K562 (cell line): ENCODE measurements around the gene CLEC18A. TPM values are rescaled to one million over a fixed set of nuclear protein-coding genes. Genes with fewer than 3 reads are reported as not detected.

ENCODE experiments used
- ATAC-seq: fragments of 200-7000 bp; cut with Tn5 transposase; 3 replicates; pipeline ENCODE4 v1.9.1; 2020; ENCODE audit warnings: moderate library complexity
- BruUV-seq: library from RNA; stranded (reverse); fragments of 400-500 nt; replicated peaks from 2 replicates; lab custom pipeline; 2021; lab: Mats Ljungman, UMichigan
- CTCF ChIA-PET: fragments of 300-600 bp; formaldehyde crosslinking; extraction: SDS; loops from one replicate; lab custom pipeline; 2021; ENCODE audit warnings: low intra/inter-chr PET ratio; lab: Yijun Ruan, JAX
- POLR2A ChIA-PET: fragments of 300-600, 350-650 bp; sonication (Branson Sonifier 250); formaldehyde crosslinking; extraction: SDS; loops from one replicate; lab custom pipeline; 2021; ENCODE audit warnings: antibody characterized with exemption, inconsistent platforms; lab: Yijun Ruan, JAX
- DNase-seq, 4 experiments: peaks; one replicate each; pipeline versions ENCODE4 v3.0.0 to v3.0.0-alpha.2; 2011 to 2018; ENCODE audit warnings: low spot score in 3 of 4, mixed read lengths in 3 of 4; ENCODE audit errors: extremely low read depth in 1 of 4
- FAIRE-seq: peaks from 2 replicates; lab custom pipeline; 2011; peaks lifted over from hg19 to GRCh38; lab: Jason Lieb, UNC
- H2AFZ ChIP-seq: 2 replicates; pipeline ENCODE4 v1.6.0; 2011; ENCODE audit warnings: low read depth, low read length, control low read depth, inconsistent platforms
- H3K27ac ChIP-seq: fragments of 200-600 bp; 3 replicates; pipeline ENCODE4 v1.8.0; 2011; ENCODE audit warnings: low read depth, mild to moderate bottlenecking, control low read depth, inconsistent platforms, low read length, moderate library complexity, mixed read lengths; ENCODE audit errors: extremely low read depth
- H3K27me3 ChIP-seq, 2 experiments: fragments of 300-600 bp in 1 of 2; 2 replicates in 1 of 2; 3 replicates in 1 of 2; pipeline versions ENCODE4 v1.6.0 to v1.8.0; 2011; ENCODE audit warnings: inconsistent platforms in 2 of 2, low read length in 2 of 2, mild to moderate bottlenecking in 1 of 2, mixed read lengths in 1 of 2, moderate library complexity in 1 of 2; ENCODE audit not compliant: control insufficient read depth in 2 of 2, insufficient read depth in 2 of 2
- H3K36me3 ChIP-seq: fragments of 300-600 bp; 3 replicates; pipeline ENCODE4 v1.8.0; 2011; ENCODE audit warnings: mild to moderate bottlenecking, low read length, inconsistent platforms; ENCODE audit not compliant: control insufficient read depth, insufficient read depth
- H3K4me1 ChIP-seq, 2 experiments: fragments of 200-600 bp in 1 of 2; replicated peaks in 1 of 2; 2 replicates in 1 of 2; 3 replicates in 1 of 2; pipeline versions ENCODE4 v1.5.1 to v1.8.0; 2011; ENCODE audit warnings: inconsistent platforms in 2 of 2, low read length in 2 of 2, mild to moderate bottlenecking in 1 of 2, mixed read lengths in 1 of 2, moderate library complexity in 1 of 2; ENCODE audit not compliant: control insufficient read depth in 2 of 2, insufficient read depth in 2 of 2
- H3K4me2 ChIP-seq: 2 replicates; pipeline ENCODE4 v1.6.1; 2011; ENCODE audit warnings: low read length, control low read depth, inconsistent platforms, mixed read lengths; ENCODE audit not compliant: insufficient read depth
- H3K4me3 ChIP-seq: fragments of 200-600 bp; sonication (generic), shearing (Covaris generic); 2 replicates; pipeline ENCODE4 v1.5.1; 2016; ENCODE audit warnings: control low read depth, inconsistent platforms
- H3K79me2 ChIP-seq: fragments of 200-600 bp; 3 replicates; pipeline ENCODE4 v1.8.0; 2011; ENCODE audit warnings: low read length, inconsistent platforms; ENCODE audit not compliant: control insufficient read depth, insufficient read depth
- H3K9ac ChIP-seq, 2 experiments: 2 replicates each; pipeline versions ENCODE4 v1.6.0 to v1.6.1; 2011; ENCODE audit warnings: low read depth in 2 of 2, low read length in 2 of 2, control low read depth in 1 of 2, inconsistent platforms in 1 of 2, mild to moderate bottlenecking in 1 of 2, mixed read lengths in 1 of 2; ENCODE audit not compliant: insufficient read depth in 1 of 2
- H3K9me1 ChIP-seq: one replicate; pipeline ENCODE4 v1.6.0; 2011; ENCODE audit warnings: inconsistent platforms, mild to moderate bottlenecking, low read length, moderate library complexity; ENCODE audit not compliant: control insufficient read depth, insufficient read depth
- H3K9me3 ChIP-seq: replicated peaks from 2 replicates; pipeline ENCODE4 v1.5.1; 2011; ENCODE audit warnings: low read depth, low read length, inconsistent platforms; ENCODE audit not compliant: control insufficient read depth, insufficient read depth
- H4K20me1 ChIP-seq: replicated peaks from 2 replicates; pipeline ENCODE4 v1.6.1; 2011; ENCODE audit warnings: low read length, inconsistent platforms, mixed read lengths; ENCODE audit not compliant: control insufficient read depth, insufficient read depth
- E2F1 ChIP-seq: sonication (generic); formaldehyde crosslinking; IDR thresholded peaks from 2 replicates; pipeline ENCODE4 v1.8.1; 2023; ENCODE audit warnings: mild to moderate bottlenecking, missing genetic modification reagents, moderate library complexity
- ETS1 ChIP-seq: conservative IDR thresholded peaks from 2 replicates; pipeline ENCODE4 v1.6.1; 2011; ENCODE audit warnings: low read depth, mild to moderate bottlenecking, low read length; ENCODE audit not compliant: control insufficient read depth
- IFI16 ChIP-seq: fragments of 250-450 bp; sonication (Bioruptor Pico); IDR thresholded peaks from 2 replicates; pipeline ENCODE4 v2.1.2; 2022; ENCODE audit warnings: mild to moderate bottlenecking, inconsistent platforms
- MAFG ChIP-seq: fragments of 450-650 bp; conservative IDR thresholded peaks from 2 replicates; pipeline ENCODE4 v1.6.1; 2016; ENCODE audit warnings: missing genetic modification characterization, missing compliant biosample characterization
- NFE2 ChIP-seq: IDR thresholded peaks from 2 replicates; pipeline ENCODE4 v1.6.1; 2014; ENCODE audit warnings: antibody characterized with exemption, low read depth
- PHB ChIP-seq: fragments of 250-450 bp; sonication (Bioruptor Pico); IDR thresholded peaks from 2 replicates; pipeline ENCODE4 v1.5.0; 2021
- SAFB2 ChIP-seq: fragments of 200-400 bp; formaldehyde crosslinking; IDR thresholded peaks from 2 replicates; pipeline ENCODE4 v1.6.1; 2018; ENCODE audit warnings: borderline replicate concordance, low read length, low read depth, moderate library complexity; ENCODE audit not compliant: severe bottlenecking
- SIN3A ChIP-seq, 2 experiments: fragments of 150-350 bp in 1 of 2; IDR thresholded peaks; 2 replicates each; pipeline ENCODE4 v1.6.1; 2011 to 2016; ENCODE audit warnings: borderline replicate concordance in 2 of 2, low read depth in 2 of 2, low read length in 2 of 2, mild to moderate bottlenecking in 2 of 2, moderate library complexity in 2 of 2; ENCODE audit not compliant: control insufficient read depth in 1 of 2
- SRSF7 ChIP-seq: fragments of 200-400 bp; formaldehyde crosslinking; optimal IDR thresholded peaks from 2 replicates; pipeline ENCODE3; 2017; ENCODE audit warnings: mild to moderate bottlenecking, low read depth, low read length
- TRIM24 ChIP-seq, 2 experiments: fragments of 450-650 bp; IDR thresholded peaks; 2 replicates each; pipeline ENCODE4 v1.6.1; 2016
- ZFP1 ChIP-seq: fragments of 450-650 bp; formaldehyde crosslinking; IDR thresholded peaks from 2 replicates; pipeline ENCODE4 v1.4.0; 2020; ENCODE audit warnings: mild to moderate bottlenecking, mixed read lengths
- ZNF146 ChIP-seq: IDR thresholded peaks from one replicate; pipeline ENCODE4 v1.6.1; 2018; ENCODE audit warnings: missing compliant biosample characterization; ENCODE audit not compliant: unreplicated experiment
- ZNF436 ChIP-seq: fragments of 250-450, 450-650 bp; sonication (Bioruptor Pico); formaldehyde crosslinking; IDR thresholded peaks from 2 replicates; pipeline ENCODE4 v1.7.0; 2020; ENCODE audit warnings: mild to moderate bottlenecking
- ZNF583 ChIP-seq: fragments of 250-450 bp; sonication (Bioruptor Pico); IDR thresholded peaks from 2 replicates; pipeline ENCODE4 v1.4.0; 2020
- ZNF699 ChIP-seq: fragments of 250-450 bp; sonication (Bioruptor Pico); IDR thresholded peaks from 2 replicates; pipeline ENCODE4 v1.8.0; 2021; ENCODE audit warnings: mild to moderate bottlenecking, moderate library complexity; ENCODE audit not compliant: insufficient replicate concordance
- ZNF830 ChIP-seq: fragments of 250-450 bp; sonication (Bioruptor Pico); IDR thresholded peaks from 2 replicates; pipeline ENCODE4 v1.5.0; 2021; ENCODE audit warnings: mild to moderate bottlenecking
- WGBS: fragments of 100-300 bp; shearing (Covaris generic); methylation state at CpG from one replicate; pipeline ENCODE4 v1.1.6; 2016; ENCODE audit warnings: low coverage, mixed read lengths; ENCODE audit not compliant: insufficient coverage; ENCODE audit errors: missing lambda C conversion rate; 5-methylcytosine and 5-hydroxymethylcytosine counted together
- in situ Hi-C: fragments of 300-500 bp; cut with MboI; formaldehyde crosslinking; loops from 4 replicates; pipeline ENCODE4 v1.15.0; 2018; ENCODE audit warnings: inconsistent platforms, mixed read lengths
- intact Hi-C: fragments of 100-400 bp; cut with micrococcal nuclease; formaldehyde crosslinking; loops from 2 replicates; pipeline ENCODE4 v1.14.2; 2022
- polyA plus RNA-seq, 8 experiments: library from polyadenylated mRNA; depleted of rRNA in 4 of 8; stranded (reverse) in 5 of 8; unstranded in 3 of 8; fragments of >200 nt; fragmentation: Nextera tagmentation in 2 of 8; fragmentation: Illumina TruSeq in 1 of 8; extraction: Ambion mirVana in 2 of 8; extraction: Trizol in 1 of 8; gene quantifications; 2 replicates each; pipeline versions ENCODE4 v1.2.1 to v1.2.3, GENCODE V29; 2011 to 2014; ENCODE audit warnings: inconsistent platforms in 1 of 8, missing spikeins in 1 of 8
- total RNA-seq, 7 experiments: library from RNA; depleted of rRNA in 6 of 7; stranded (reverse); fragments of >200 nt in 6 of 7; fragmentation: Illumina TruSeq in 2 of 7; extraction: Trizol in 2 of 7; gene quantifications; 2 replicates each; pipeline versions ENCODE4 v1.2.1 to v1.2.3, GENCODE V29; 2011 to 2021; ENCODE audit warnings: low replicate concordance in 1 of 7
- TF ChIP-seq, protein P1 (sequence below): fragments of 450-650 bp; formaldehyde crosslinking; IDR thresholded peaks from 2 replicates; pipeline ENCODE4 v1.4.0; 2020; ENCODE audit warnings: mild to moderate bottlenecking, moderate library complexity
- TF ChIP-seq, protein P2 (sequence below): sonication (generic); formaldehyde crosslinking; IDR thresholded peaks from 2 replicates; pipeline ENCODE4 v1.5.0; 2020; ENCODE audit warnings: missing genetic modification reagents

The CLEC18A gene
- total and polyA plus RNA-seq, 9 of the 15 experiments (the other 6 are each of a cell fraction or from before 2014, with no cell fraction given) = 0.08 to 0.33 (median 0.23) TPM; not detected in 2

DNA sequence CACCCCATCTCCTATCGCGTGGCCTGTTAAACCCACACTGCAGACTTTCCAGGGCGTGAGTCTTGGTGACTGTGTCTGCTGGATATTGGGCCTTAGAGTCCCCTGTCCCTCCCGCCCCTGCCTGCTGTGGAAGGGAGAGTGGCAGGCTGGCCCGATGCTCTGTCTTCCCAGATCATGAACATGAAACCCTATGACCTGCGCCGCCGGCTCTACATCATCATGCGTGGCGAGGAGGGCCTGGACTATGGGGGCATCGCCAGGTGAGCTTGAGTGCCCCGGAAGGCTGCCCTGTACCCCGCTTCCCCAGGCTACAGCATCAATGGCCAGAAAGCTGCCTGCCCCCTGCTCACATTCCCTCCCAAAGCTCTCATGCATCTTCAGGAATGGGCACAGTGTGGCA lies 19.5 kb upstream of the CLEC18A start:
- Histone ChIP-seq H3K9me3 (no peaks in the 10 kb centered on the region), H3K36me3 (peaks cover 36% of the 10 kb centered on the region; the same call in 1 of the 3 replicates), H4K20me1 (no peaks in the 10 kb centered on the region), H3K9me1 (peaks cover 2% of the 10 kb centered on the region), H2AFZ (no peak overlapping the region), H3K9ac (no peak overlapping the region), H3K27me3 (no peaks in the 10 kb centered on the region), H3K4me1 (0 out of 5 replicates have a peak, but pooled peaks cover 0 to 3% of the 10 kb centered on the region in 2 experiments), H3K4me2 (no peak overlapping the region), H3K4me3 (no peak overlapping the region), H3K79me2 (no peaks in the 10 kb centered on the region), H3K27ac (no peak overlapping the region)
- POLR2A ChIA-PET = interaction anchor here (0.6 kb wide), 1 partner anchor 120 kb away, joined by 3 read pairs; no protein-coding TSS in a partner anchor
- WGBS = 93% methylated on average over 8 of the region's 13 CpGs
- TF ChIP-seq ZNF830 (CRISPR knock-in tag) = no peak
- no peak for TF ChIP-seq NFE2
- no peak for TF ChIP-seq E2F1 (CRISPR knock-in tag)
- TF ChIP-seq PHB = no peak
- no peak for TF ChIP-seq IFI16 (CRISPR knock-in tag)
- TF ChIP-seq, protein P1, sequence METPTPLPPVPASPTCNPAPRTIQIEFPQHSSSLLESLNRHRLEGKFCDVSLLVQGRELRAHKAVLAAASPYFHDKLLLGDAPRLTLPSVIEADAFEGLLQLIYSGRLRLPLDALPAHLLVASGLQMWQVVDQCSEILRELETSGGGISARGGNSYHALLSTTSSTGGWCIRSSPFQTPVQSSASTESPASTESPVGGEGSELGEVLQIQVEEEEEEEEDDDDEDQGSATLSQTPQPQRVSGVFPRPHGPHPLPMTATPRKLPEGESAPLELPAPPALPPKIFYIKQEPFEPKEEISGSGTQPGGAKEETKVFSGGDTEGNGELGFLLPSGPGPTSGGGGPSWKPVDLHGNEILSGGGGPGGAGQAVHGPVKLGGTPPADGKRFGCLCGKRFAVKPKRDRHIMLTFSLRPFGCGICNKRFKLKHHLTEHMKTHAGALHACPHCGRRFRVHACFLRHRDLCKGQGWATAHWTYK (CRISPR knock-in tag) = no peak
- TF ChIP-seq ETS1 = no peak
- TF ChIP-seq TRIM24 (IDR thresholded peaks at IDR 0.05) = no peak
- TF ChIP-seq SAFB2 = no peak
- no peak for TF ChIP-seq MAFG (tag)
- TF ChIP-seq, protein P2, sequence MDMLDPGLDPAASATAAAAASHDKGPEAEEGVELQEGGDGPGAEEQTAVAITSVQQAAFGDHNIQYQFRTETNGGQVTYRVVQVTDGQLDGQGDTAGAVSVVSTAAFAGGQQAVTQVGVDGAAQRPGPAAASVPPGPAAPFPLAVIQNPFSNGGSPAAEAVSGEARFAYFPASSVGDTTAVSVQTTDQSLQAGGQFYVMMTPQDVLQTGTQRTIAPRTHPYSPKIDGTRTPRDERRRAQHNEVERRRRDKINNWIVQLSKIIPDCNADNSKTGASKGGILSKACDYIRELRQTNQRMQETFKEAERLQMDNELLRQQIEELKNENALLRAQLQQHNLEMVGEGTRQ (CRISPR knock-in tag) = no peak
- no peak for TF ChIP-seq ZNF146 (CRISPR knock-in tag)
- TF ChIP-seq ZNF436 = no peak
- no peak for TF ChIP-seq SRSF7
- no peak for TF ChIP-seq SIN3A (IDR thresholded peaks at IDR 0.05; ENCODE audit: borderline replicate concordance in 2 of 2, control insufficient read depth in 1 of 2, low read depth in 2 of 2, low read length in 2 of 2)
- TF ChIP-seq ZNF699 (CRISPR knock-in tag) = no peak
- TF ChIP-seq ZNF583 (CRISPR knock-in tag) = no peak
- no peak for TF ChIP-seq ZFP1 (CRISPR knock-in tag)
- intact Hi-C loops (loop anchor here (5.0 kb wide), 1 partner anchor 224 kb away; no protein-coding TSS in a partner anchor), in situ Hi-C loops (no loop called here)
- DNase-seq (no peak), ATAC-seq (no peak), FAIRE-seq (no peak)
- CTCF ChIA-PET = interaction anchor here (0.6 to 3.6 kb wide), 2 partner anchors 135 to 143 kb away, joined by 3 to 21 read pairs; no protein-coding TSS in a partner anchor
- no TSS peak for BruUV-seq
